ENCODE results near the gene HLA-DPB1.
"Not testable (repeated sequence)": the region's sequence is repeated elsewhere in the genome, so short reads cannot be mapped to it uniquely, and the experiment has no call there.

HLA-DPB1 gene

DNA sequence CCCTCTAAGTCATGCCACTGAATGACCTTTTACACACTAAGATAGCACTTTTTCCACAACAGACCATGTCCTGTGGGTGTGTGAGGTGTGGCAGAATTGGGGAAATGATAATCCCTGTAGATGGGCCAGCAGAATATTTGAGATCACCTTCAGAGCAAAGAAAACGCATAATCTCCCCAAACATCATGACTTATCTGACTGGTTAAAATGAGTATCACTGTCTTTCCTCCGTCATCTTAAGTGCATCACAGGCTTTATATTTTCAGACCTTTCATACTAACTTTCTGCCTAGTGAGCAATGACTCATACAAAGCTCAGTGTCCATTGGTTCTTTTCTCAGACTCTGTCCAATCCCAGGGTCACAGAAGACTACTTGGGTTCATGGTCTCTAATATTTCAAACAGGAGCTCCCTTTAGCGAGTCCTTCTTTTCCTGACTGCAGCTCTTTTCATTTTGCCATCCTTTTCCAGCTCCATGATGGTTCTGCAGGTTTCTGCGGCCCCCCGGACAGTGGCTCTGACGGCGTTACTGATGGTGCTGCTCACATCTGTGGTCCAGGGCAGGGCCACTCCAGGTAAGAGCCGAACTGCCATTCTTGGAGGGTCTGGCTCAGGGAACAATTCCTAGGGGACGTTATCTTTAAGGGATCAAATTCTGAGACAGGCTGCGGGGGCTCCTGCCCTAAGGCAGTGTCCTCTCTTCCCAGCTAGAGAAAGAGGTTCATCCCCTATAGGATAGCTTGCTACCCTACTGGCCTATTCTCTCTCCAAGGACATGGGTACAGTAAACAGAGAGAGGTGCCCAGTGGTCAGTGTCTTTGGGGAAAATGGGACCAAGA lies at the start of gene HLA-DPB1:
TSS of gene HLA-DPB1 (plus strand) at position 423 of the 838 bp plus-strand sequence. CDS start at position 475, 52 bp downstream.
- peak in 5 of 42 donors; percentile 10 to 50 (median 19) for DNase-seq
- intact Hi-C loops (cut with DNase I) = loop anchor here (10.0 kb wide), 1 partner anchor 61 kb away; no protein-coding TSS in a partner anchor

DNA sequence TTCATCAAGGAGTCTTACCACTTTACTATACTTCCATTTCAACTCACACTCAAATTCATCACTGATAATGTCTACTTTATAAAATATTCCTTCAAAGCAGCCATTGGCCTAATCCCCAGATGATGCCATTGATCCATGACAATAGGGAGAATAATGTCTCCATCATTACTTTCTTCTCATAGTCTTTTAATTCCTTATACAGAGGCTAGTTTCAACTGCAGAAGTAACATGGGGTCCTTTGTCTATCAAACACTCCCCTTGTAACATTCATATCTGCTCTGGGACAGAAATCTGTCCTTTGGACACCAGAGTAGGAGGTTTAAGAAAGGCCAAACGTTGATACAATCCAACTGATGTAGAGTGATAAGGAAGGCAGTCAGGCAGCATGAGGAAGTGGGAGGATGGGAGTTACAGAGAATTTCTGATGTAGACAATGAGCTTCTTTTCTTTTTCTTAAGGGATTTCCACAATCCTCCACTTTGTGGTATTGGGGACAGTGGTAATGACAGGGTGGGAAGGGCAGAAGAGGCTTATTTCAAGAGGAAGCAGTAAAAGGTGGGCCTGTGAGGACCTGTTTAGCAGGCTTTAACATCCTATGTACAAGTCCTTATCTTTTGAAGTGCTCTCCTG lies 47.5 kb upstream of the HLA-DPB1 start:
- intact Hi-C loops (cut with DNase I) = no loop called here

DNA sequence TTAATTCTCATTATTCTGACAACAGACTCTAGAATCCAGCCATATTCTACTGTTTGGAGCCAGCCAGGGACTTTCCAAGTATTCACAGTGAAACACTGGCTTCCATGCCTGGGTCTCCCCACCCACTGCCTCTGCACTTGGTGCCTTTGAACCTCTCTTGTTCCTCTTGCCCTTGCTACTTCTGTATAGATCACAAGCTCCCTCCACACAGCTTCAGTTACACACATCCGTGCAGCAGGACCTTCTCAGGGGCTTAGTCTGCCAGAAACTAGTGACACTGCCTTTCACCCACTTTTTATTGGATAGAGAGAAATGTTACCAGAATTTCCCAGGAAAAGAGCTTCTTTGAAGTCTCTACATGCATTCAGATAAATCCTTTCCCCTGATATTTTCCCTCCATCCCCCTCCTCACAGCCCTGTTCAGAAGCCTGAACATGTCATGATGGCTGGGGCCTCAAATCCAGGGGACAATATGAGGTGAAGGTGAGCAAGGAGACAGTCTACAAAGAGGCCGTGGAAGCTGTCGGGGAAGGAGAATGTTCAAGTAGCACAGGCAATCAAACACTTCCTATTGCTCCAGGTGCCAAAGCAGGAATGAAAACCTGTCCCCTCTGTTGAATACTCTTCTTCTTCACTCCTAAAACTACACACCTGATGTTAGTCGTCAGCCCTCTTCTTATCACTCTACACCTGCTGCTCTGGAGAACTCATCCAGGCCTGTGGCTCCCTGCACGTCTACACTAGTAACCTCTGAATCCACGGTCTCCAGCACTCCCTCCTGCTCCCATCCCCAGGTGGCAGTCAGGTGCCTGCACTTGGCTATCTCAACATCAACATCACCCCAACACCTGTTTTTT lies 46.2 kb upstream of the HLA-DPB1 start:
- peak in 20 of 42 donors; percentile 11 to 64 (median 30) for DNase-seq
- intact Hi-C loops (cut with DNase I) = no loop called here

More for the DNA sequence above, 47.5 kb upstream of the HLA-DPB1 start:
- no peak for DNase-seq

DNA sequence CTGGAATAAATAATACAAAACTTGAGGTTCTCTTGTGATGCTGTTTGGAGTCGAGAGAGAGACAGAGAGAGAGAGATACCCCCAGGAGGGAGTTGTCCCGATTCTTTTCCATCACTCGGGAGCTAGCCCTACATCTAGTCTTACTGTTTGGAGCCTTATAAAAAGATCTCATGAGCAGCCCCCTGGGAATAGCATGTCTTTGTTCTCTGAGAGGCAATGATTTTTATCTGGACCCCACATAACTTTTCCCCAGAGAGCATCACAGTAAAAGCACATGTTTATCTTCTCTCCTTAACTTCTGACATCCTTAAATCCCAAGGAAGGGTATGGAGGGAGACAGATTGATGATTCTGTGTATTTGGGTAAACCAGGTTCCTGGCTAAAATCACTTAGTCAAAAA lies 45.5 kb upstream of the HLA-DPB1 start:
- no peak for DNase-seq
- intact Hi-C loops (cut with DNase I) = no loop called here

DNA sequence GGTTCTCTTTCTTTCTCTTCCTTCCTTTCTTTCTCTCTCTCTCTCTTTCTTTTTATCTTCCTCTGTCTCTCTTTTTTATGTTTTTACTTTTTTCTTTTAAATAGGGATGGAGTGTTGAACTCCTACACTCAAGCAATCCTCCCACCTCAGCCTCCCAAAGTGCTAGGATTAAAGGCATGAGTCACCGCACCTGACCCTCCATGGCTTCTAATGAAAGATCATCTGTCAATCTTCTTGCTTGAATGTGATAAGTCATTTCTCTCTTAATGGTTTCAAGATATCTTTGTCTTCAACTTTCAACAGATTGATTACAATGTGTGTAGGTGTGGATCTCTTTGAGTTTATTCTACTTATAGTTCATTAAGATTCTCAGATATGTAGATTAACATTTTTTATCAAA lies 41.2 kb upstream of the HLA-DPB1 start:
- intact Hi-C loops (cut with DNase I) = no loop called here
- DNase-seq = peak in 6 of 42 donors; percentile 14 to 39 (median 36)

DNA sequence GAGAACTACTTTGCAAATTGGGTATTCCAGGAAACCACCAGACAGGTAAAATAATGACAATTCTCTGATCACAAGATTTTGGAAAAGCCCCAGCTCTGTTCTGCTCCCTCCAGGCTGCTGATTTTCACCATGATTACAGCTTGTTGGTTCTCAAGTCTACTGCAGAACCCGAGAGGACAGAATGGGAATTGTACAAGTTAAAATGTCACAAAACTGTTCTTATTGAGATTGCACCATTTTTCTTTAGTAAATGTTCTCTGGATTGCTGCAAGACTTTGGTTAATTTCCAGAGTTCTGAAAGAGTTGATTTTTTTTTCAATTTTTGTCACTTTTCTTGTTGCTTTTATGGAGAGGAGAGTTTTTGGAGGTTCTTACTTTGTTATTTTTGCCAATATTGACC lies 39.3 kb upstream of the HLA-DPB1 start:
- intact Hi-C loops (cut with DNase I) = no loop called here
- no peak for DNase-seq

DNA sequence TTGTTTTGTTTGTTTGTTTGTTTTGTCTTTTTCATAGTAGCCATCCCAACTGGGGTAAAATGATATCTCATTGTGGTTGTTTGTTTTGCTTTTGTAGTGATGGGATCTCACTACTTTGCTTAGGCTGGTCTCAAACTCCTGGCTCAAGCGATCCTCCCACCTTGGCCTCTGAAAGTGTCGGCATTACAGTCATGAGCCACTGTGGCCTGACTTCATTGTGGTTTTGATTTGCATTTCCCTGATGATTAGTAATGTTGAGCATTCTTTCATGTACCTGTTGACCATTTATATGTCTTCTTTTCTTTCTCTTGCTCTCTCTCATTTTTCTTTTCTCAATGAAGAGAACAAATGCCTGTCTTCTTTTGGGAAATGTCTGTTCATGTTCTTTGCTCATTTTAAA lies 35.6 kb upstream of the HLA-DPB1 start:
- no peak for DNase-seq
- intact Hi-C loops (cut with DNase I) = no loop called here

DNA sequence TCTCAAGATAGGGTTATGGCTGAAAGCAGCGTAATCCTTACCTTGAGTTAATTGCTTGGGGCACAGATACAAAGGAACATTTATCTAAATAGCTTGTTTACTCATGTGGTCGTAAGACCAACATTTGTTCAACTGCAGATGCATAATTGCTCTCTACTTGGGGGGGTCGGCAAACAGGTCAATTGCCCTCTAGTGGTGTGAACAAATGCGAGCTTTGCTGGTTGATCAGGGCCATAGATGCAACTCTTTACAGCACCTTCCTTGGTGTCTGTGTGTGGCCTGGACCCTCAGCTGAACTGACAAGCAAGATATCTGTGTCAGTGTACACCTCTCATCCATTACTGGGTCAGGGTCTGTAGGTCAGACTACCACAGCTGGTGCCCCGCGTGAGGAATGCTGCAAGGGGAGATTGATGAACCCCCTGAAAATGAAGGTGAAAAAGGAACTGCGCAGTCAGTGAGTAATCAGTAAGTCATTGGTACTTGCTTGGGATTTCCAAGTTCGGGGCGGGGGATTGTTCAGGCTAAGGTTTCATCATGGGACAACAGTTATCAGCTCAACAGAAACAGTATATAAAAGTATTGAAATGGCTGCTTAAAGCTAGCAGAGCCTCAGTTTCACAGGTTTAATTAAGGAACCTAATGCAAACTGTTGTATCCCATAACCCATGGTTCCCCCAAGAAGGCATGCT lies 26.3 kb upstream of the HLA-DPB1 start:
- no peak for DNase-seq
- intact Hi-C loops (cut with DNase I) = no loop called here

DNA sequence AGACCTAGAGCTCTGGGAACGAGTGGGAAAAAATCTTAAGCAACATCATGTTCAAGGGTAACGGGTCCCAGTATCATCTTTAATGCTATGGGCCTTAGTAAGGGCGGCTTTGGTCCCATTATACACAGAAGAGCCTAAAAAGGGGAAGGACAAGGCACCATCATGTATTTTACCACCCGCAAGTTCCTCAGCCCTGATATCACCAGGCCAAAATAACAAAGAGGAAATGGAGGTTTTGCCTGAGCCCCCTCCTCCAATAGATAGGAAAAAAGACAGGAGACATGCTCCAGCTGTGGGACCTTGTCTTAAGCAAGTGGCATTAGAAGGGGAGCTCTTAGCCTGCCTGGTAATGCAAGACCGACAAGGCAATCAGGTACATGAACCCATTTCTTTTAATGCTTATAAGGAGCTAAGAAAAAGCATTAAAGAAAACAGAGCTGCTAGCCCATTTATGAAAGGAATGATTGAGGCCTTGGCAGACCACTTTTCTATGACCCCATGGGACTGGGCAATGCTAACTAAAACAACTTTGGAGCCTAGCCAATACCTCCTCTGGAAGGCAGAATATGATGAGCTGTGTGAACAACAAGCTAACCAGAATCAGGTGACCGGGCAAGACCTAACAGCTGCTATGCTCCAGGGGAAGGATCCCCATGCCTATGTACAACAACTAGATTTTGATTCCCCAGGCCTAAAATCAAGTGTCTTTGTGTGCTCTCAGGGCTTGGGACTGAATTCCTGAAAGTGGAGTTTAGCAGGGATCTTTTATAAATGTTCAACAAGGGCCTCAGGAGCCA lies 25.6 kb upstream of the HLA-DPB1 start:
- intact Hi-C loops (cut with DNase I) = no loop called here
- no peak for DNase-seq

DNA sequence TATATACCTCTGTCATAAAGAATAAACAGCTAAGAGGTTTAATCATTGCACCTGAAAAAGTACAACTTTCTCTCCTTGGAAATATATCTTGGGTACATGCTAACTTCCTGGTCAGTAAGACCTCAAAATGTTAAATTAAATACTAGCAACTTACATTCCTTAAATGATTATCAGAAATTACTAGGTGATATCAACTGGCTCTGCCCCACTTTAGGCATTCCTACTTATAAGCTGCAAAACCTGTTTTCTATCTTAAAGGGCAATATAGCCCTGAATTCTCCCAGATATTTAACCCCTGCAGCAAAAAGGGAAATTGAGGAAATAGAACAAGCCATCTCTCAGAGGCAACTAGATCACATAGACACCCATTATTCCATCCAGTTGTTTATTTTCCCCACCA lies 23.2 kb upstream of the HLA-DPB1 start:
- intact Hi-C loops (cut with DNase I) = no loop called here

DNA sequence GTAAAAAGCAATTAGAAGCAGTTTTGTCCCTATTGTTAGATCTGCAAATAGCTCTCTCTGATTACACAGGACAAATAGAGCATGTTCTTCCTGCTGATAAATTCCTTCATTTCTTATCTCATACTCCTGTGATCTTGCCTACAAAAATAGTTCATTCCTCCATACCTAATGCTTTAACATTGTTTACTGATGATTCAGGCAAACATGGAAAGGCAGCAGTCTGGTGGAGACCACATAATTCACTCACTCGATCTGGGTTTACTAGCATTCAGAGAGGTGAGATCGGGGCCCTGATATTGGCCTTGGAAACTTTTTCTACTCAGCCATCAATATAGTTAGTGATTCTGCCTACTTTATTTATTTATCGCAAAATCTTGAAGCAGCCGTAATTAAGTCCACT lies 22.6 kb upstream of the HLA-DPB1 start:
- no peak for DNase-seq
- intact Hi-C loops (cut with DNase I) = no loop called here

More for the DNA sequence above, 23.2 kb upstream of the HLA-DPB1 start:
- no peak for DNase-seq

DNA sequence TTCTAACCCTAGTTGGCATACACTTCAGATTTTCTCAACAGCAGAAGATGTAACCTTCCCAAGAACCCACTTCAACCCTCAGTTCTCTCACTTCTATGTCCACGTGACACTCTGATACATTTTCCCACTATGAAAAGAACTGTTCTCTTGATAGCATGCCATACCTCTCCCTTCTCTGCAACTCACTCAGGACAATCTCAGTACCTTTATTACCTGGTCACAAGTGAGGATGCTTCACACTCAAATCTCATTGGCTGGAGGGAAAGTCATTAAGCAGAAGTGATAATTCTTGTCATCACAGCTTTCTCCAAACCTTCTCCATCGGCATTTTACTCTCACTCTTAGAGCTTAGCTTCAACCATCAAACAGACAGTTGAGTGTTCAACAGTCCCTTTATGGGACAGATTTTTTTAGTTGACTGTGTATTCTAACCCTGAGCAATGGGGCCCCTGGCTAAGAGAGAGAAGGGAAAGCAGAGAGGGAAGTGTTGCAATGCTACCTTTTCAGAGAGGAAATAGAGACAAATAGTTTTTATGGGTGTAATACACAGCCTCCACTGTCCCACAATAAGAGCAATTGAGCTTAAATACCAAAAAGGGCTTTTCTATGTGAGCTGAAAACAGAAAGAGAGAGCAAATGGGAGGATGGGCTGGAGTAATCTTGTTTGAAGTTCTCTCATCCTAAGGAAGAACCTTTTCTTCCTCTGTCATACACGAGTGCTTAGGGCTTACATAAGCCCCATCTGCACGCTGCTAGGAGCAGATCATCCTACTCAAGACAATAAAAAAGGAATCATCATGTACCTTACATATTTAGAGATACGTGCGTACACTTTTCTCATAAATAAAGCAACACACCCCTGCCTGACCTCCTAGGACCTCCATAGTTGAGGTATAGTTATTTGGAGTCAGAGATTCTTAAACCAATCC lies 18.3 kb upstream of the HLA-DPB1 start:
- peak in 12 of 42 donors; percentile 15 to 70 (median 34) for DNase-seq
- intact Hi-C loops (cut with DNase I) = no loop called here

DNA sequence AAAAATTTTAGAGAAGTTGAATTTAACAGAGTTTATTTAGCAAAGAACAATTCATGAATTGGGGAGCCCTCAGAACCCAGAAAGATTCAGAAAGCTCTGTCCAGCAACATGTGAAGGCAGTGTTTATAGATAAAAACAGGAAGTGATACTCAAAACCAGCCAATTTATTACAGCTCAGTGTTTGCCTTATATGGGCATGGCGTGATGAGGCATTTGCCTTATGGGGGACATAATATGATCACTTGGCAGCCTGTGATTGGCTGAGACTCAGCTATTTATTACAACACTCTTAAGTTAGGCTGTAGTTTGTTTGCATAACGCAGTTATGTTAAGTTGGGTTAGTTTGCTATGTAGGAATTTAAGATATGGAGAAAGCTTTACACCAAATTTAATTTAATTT lies 13.8 kb upstream of the HLA-DPB1 start:
- DNase-seq = no peak
- intact Hi-C loops (cut with DNase I) = no loop called here

DNA sequence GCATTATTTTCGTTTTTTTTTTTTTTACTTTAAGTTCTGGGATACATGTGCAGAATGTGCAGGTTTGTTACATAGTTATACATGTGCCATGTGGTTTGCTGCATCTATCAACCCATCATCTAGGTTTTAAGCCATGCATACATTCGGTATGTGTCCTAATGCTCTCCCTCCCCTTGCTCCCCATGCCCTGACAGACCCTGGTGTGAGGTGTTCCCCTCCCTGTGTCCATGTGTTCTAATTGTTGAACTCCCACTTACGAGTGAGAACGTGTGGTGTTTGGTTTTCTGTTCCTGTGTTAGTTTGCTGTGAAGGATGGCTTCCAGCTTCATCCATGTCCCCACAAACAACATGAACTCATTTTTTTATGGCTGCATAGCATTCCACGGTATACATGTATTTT lies 12.4 kb upstream of the HLA-DPB1 start:
- DNase-seq; intact Hi-C loops (cut with DNase I): not testable (repeated sequence)

DNA sequence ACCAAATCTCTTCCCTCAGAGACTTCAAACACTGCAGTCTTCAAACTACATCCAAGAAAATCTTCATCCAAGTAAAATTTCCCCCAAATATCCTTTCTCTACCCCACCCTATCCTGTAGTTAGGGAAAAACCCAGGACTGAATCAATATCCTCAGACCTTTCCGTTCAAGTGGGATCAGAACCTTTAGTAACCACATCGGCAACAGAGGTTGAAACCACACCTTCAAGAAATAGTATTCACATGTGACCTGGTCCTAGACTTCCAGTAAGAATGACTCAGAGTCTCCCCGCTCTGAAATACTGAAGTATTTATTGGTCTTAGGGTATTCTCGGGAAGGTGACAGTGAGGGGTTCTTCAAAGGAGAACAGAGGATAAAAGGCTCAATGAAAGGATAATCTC lies 11.1 kb upstream of the HLA-DPB1 start:
- intact Hi-C loops (cut with DNase I) = no loop called here
- DNase-seq = no peak

DNA sequence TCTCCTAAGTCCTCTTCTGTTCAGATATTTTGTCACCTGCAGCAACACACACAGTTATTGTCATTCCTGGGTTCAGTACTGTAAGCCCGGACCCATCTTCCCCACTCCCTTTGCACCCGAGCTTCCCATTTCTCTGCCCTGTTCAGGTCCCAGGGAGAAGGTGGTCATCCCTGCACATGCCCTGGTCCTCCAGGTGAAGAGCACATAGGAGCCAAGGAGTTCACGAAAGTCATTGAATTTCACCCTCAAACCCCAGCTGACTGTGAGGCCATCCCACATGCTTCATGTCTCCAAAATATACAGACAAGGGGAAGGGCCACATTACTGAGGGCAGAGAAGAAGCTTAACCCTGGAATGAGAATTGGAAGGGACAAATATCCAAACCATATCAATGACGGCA lies 10.5 kb upstream of the HLA-DPB1 start:
- DNase-seq = no peak
- intact Hi-C loops (cut with DNase I) = no loop called here

DNA sequence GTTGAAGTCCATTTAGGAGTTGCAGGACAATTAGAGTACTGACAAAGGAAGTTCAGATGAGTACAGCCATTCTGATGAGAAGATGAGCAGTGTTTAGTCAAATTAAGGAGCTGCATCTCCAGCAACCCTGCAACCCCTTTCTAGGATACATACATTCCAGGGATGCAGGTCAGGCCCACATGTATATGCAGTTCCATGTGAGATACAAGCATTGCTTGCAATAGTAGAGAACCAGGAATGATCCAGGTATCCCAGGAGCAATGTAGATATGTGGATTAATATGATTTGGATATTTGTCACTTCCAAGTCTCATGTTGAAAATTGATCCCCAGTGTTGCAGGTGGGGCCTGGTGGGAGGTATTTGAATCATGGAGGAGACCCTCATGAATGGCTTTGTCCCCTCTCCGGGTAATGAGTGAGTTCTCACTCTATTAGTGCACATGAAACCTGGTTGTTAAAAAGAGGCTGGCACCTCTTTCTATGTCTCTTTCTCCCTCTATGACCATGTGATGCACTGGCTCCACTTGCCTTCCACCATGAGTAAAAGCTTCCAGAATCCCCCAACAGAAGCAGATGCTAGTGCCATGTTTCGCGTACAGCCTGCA lies 8.8 kb upstream of the HLA-DPB1 start:
- intact Hi-C loops (cut with DNase I) = no loop called here
- DNase-seq = no peak

Measured in head of caudate nucleus (tissue), 42 donors.